SK-N-SH treated with all-trans-retinoic acid at 6 μM for 48 hours (cell line): Measurements from ENCODE around the gene TRABD2B.

Experiments
- ARNTL ChIP-seq: fragments of 450-650 bp; formaldehyde crosslinking; IDR thresholded peaks from 2 replicates; pipeline ENCODE4 v1.5.0; 2020; ENCODE audit warnings: low read depth, mild to moderate bottlenecking, moderate library complexity, borderline replicate concordance
- CSDC2 ChIP-seq: fragments of 250-450 bp; sonication (Bioruptor Pico); IDR thresholded peaks from 2 replicates; pipeline ENCODE4 v1.5.0; 2020; ENCODE audit warnings: mild to moderate bottlenecking, moderate library complexity
- OSR1 ChIP-seq: fragments of 250-450 bp; sonication (Bioruptor Pico); IDR thresholded peaks from 2 replicates; pipeline ENCODE4 v1.8.0; 2022; ENCODE audit warnings: moderate library complexity, mild to moderate bottlenecking, inconsistent platforms
- PATZ1 ChIP-seq: fragments of 250-450 bp; sonication (Bioruptor Pico); IDR thresholded peaks from 2 replicates; pipeline ENCODE4 v1.8.0; 2020; ENCODE audit warnings: mild to moderate bottlenecking, moderate library complexity, borderline replicate concordance
- POU6F1 ChIP-seq: fragments of 250-450 bp; sonication (Bioruptor Pico); IDR thresholded peaks from 2 replicates; pipeline ENCODE4 v1.8.0; 2021; ENCODE audit warnings: low read depth, mild to moderate bottlenecking, moderate library complexity, borderline replicate concordance
- PPARA ChIP-seq: fragments of 250-450 bp; sonication (Bioruptor Pico); IDR thresholded peaks from 2 replicates; pipeline ENCODE4 v1.5.0; 2020; ENCODE audit warnings: mild to moderate bottlenecking, borderline replicate concordance
- RARB ChIP-seq: fragments of 250-450 bp; sonication (Bioruptor Pico); IDR thresholded peaks from 2 replicates; pipeline ENCODE4 v1.8.0; 2021; ENCODE audit warnings: mild to moderate bottlenecking, moderate library complexity
- TCF4 ChIP-seq: fragments of 250-450 bp; sonication (Bioruptor Pico); IDR thresholded peaks from 2 replicates; pipeline ENCODE4 v1.8.0; 2021; ENCODE audit warnings: mild to moderate bottlenecking, moderate library complexity, borderline replicate concordance
- ZC3H10 ChIP-seq: fragments of 250-450 bp; sonication (Bioruptor Pico); IDR thresholded peaks from 2 replicates; pipeline ENCODE4 v1.5.1; 2021; ENCODE audit warnings: mild to moderate bottlenecking, moderate library complexity
- ZFP3 ChIP-seq: fragments of 250-450 bp; sonication (Bioruptor Pico); IDR thresholded peaks from 2 replicates; pipeline ENCODE4 v1.5.0; 2020; ENCODE audit warnings: mild to moderate bottlenecking, moderate library complexity
- ZFP30 ChIP-seq: fragments of 450-650 bp; formaldehyde crosslinking; IDR thresholded peaks from 2 replicates; pipeline ENCODE4 v1.5.0; 2022; ENCODE audit warnings: mild to moderate bottlenecking, moderate library complexity

- TF ChIP-seq PATZ1 (CRISPR knock-in tag): no peak
- TF ChIP-seq ZFP3: no peak
- no peak for TF ChIP-seq POU6F1 (CRISPR knock-in tag)
- no peak for TF ChIP-seq ZFP30
- no peak for TF ChIP-seq TCF4
- TF ChIP-seq RARB (CRISPR knock-in tag): no peak
- no peak for TF ChIP-seq PPARA (CRISPR knock-in tag)
- no peak for TF ChIP-seq OSR1
- no peak for TF ChIP-seq CSDC2
- no peak for TF ChIP-seq ARNTL
- TF ChIP-seq ZC3H10 (CRISPR knock-in tag): no peak
These were observed 241.8 kb downstream of the TRABD2B start for GRCh38 chr1:47755101-47755990.
